ENCODE measurements around the gene KAT2A.

DNA sequence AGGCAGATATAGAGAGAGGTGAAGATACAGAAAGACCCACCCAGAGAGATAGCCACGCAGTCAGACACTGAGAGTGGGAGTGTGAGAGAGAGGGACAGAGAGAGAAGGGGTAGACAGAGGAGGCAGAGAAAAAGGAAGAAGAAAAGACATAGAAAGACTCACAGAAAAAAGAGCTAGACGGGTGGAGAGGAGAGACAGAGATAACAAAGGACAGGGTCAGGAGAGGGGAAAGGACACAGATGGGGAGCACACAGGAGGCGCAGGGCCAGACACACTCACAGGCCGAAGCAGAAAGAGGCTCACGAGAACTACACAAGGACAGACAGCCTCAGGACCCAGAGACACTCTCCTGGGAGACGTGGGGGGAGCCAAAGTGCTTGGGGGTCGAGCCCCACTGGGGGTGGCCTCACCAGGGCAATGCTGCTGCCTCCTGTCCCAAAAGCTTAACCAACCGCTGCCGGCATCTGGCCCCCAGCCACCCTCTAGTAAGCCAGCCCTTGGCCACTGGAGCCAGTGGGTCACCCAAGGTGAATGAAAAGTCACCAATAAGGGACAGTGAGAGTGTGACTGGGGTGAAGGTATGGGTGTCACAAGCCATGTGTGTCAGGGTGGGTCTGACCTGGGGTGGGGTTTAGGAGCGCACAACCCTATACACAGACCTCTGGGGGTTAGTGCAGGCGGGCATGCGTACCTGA is 26.6 kb downstream of the KAT2A start:
- TF ChIP-seq, protein P1, sequence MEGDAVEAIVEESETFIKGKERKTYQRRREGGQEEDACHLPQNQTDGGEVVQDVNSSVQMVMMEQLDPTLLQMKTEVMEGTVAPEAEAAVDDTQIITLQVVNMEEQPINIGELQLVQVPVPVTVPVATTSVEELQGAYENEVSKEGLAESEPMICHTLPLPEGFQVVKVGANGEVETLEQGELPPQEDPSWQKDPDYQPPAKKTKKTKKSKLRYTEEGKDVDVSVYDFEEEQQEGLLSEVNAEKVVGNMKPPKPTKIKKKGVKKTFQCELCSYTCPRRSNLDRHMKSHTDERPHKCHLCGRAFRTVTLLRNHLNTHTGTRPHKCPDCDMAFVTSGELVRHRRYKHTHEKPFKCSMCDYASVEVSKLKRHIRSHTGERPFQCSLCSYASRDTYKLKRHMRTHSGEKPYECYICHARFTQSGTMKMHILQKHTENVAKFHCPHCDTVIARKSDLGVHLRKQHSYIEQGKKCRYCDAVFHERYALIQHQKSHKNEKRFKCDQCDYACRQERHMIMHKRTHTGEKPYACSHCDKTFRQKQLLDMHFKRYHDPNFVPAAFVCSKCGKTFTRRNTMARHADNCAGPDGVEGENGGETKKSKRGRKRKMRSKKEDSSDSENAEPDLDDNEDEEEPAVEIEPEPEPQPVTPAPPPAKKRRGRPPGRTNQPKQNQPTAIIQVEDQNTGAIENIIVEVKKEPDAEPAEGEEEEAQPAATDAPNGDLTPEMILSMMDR (IDR thresholded peaks at IDR 0.05) = no peak
- no peak for TF ChIP-seq POLR2A (IDR thresholded peaks at IDR 0.05)

All from esophagus squamous epithelium (tissue), 4 donors.